Stimulated activated CD4-positive, alpha-beta T cell treated with anti-CD3 and anti-CD28 coated beads, Interleukin-1b, Interleukin-23, amount 100 ng/mL, for 4 hours (primary cell): ENCODE data around the gene SYT10.
"Not testable (repeated sequence)": the region's sequence is repeated elsewhere in the genome, so short reads cannot be mapped to it uniquely, and the experiment has no call there.

ENCODE experiments used
- DNase-seq, 2 donors: peaks; one replicate each; pipeline ENCODE4 v3.0.0-alpha.2; 2020; ENCODE audit warnings: low read depth in 2 of 2

Gene SYT10

DNA sequence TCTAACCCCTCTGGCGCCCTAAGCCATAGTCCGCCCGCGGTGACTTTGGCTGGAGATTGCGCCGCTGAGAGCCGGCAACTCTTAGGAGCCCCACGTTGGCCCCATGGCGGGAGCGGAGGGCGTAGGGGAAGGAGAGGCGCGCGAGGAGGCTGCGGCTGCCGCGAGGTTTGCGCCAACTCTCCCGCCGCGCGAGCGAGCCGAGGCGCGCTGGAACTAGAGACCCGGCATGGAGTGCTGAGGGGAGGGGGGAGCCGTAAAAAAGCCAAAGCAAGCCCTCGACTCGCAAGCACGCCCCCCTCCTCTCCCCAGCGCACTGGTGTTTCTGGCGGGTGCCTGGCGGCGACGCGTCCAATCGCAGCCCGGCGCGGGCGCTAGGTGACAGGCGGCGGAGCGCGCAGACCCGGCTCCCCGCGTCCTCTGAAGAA, at the start of gene SYT10:
TSS of gene SYT10 (minus strand) at position 233 of the 425 bp plus-strand sequence. CDS start 297 bp downstream, outside the sequence.
- DNase-seq: no peak

DNA sequence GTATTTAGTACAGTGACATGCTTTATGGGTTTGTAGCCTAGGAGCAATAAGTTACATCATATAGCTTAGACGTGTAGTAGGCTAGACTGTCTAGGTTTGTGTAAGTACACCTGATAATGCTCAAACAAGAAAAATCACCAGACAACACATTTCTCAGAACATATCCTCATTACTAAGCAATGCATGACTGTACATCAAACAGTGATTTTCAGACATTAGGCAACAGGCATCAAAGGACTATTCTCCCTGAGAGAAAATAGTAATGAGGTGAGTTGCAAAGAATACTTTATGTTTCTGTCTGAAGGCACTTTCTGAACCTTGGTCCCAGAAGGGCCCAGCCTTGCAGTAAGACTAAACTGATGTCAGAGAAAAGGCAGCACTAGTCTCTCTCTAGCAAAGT, 48.4 kb upstream of the SYT10 start:
- DNase-seq: no peak

DNA sequence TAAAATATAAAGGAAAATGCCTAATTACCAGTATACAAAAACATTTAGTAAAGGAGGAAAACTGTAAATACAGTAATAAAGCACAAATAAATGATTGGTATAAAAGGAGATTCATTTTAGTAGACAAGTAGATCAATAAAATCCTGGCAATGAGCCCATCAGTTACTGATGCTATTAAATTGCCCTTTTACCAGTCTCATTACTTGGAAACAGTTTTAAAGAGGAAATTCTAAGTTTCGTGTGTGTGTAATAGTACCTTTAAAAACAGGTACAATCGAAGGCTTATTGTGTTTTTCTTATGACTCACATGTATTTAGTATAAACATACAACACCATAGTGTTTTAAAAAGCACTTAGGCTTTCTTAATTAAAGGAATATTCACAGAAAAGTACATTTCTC, 46.4 kb upstream of the SYT10 start:
- no peak for DNase-seq

- DNase-seq: no peak
These were observed 44.5 kb upstream of the SYT10 start for GRCh38 chr12:33484161-33484560.

- DNase-seq: no peak
These were observed 40.7 kb upstream of the SYT10 start for GRCh38 chr12:33480366-33480765.

GRCh38 chr12:33476058-33476457, 36.4 kb upstream of the SYT10 start:
- no peak for DNase-seq

- DNase-seq: no peak
These were observed 32.7 kb upstream of the SYT10 start for GRCh38 chr12:33472299-33472698.

- DNase-seq: no peak
These were observed 15.5 kb upstream of the SYT10 start for GRCh38 chr12:33455096-33455495.

DNA sequence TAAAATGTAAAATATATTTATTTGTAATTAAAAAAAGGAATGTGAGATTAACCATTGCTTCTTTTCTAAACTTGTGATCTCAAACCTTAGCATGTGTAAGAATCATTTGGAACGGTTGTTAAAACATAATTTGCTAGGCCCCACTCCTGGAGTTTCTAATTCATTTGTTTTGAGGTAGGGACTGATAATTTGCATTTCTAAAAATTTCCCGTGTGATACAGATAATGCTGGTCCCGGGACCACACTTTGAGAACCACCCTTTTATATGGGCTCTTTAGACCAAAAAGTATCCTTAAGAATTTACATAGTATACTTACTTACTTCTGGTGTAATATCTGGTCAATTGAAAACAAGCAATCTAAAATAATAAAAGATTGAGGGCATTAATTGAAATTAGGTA, 10.9 kb upstream of the SYT10 start:
- DNase-seq: no peak

DNA sequence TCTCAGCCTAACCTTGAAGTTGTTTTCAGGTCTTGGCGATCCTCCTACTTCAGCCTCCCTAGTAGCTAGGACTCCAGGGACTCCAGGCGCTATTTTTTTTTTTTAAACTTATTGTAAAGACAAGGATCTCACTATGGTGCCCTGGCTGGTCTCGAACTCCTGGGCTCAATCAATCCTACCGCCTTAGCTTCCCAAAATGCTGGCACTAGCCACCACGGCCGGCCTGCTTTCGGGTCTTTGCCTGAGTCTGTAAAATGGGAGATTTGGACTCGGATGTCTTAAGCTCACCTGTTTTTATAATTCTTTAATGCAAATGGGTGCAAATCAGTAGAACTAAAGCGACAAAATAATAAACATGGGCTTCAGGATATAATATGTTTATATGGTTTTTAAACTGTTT, 858 bp upstream of the SYT10 start:
- DNase-seq: no peak

DNA sequence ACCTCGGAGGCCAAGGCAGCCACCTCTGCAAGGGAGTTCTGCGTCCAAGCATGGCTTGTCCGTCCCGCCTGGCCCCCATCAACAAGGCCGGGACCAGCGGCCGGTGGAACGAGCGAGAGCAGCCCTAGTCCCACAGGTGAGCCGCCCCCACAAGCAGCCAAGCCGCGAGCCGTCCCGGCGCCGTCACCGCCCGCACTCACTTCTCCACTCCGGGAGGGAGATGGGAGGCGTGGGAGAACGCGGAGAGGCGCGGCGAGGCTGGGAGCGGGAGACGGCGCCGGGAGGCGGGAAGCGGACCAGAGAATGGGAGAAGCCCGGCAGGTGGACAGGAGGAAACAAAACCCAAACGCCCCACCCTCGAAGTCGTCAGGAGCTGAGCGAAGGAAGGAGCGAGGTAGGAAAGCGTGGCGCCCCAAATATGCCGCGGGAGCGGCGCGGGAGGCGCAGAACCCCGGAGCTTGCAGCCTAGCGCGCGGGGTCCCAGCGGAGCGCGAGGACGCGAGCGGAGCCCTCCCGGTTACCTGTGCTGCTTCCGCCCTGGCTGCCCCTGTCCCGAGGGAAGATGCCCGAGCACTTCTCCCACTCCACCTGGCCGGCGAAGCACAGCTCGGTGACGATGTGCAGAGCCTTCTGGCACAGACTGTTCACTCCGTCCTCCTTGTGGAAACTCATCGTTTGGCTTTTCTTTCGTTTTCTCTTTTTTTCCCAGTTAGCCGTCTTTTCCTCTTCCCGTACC, 600 bp downstream of the SYT10 start:
- no peak for DNase-seq

GRCh38 chr12:33438025-33438772, 1.4 kb downstream of the SYT10 start:
- no peak for DNase-seq

DNA sequence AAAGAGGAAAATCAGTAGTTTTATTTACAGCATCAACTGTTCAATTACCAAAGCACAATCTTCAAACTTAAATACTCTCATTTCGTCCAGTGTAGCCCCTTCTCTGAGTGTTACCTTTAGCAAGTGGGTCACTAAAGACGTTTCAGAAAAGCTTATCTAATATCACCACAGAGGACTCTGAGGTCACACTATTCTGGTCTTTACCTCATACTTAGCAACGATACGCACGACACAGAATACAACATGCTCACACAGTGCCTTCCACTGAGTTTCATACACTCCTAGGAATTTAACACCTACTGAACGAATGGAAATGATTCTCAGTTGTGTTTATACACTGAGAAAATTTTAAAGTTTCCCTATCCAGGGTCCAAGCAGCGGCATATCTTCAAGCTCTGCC, 2.0 kb downstream of the SYT10 start:
- DNase-seq: no peak

- DNase-seq: no peak
These were observed 6.6 kb downstream of the SYT10 start for GRCh38 chr12:33432992-33433391.

GRCh38 chr12:33431648-33432047, 8.0 kb downstream of the SYT10 start:
- DNase-seq: no peak

GRCh38 chr12:33429468-33429867, 10.2 kb downstream of the SYT10 start:
- DNase-seq: no peak

DNA sequence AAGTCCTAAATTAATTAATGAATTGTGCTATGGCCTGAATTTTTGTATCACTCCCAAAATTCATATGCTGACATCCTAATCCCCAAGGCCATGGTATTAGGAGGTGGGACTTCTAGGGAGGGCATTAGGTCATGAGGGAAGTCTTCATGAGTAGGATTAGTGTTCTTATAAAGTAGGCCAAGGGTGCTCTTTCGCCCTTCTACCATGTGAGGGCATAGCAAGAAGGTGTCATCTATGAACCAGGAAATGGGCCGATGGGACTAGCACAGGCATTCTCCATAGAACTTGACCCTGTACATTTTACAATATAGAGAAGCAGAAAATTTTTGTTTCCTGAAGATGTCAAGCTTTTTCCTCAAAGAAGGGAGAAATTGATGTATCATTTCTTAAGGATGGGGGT, 12.5 kb downstream of the SYT10 start:
- DNase-seq: no peak

DNA sequence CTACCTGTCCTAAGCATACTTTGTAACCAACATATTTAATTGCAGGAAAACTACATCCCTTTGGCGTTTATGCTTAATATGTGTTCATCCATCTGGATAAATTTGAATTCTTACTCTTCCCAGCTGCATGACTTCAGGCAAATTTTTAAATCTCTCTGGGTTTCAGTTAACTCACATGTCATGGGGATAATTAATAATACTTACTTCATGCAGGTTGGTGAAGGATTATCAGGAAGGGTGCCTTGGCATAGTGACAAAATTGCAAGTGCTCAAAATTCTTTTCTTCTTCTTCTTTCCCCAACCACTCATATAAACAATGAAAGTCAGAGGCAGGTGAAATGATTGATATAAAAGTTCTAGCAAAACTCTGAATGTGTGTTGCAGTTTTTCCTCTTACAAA, 15.9 kb downstream of the SYT10 start:
- DNase-seq: no peak

DNA sequence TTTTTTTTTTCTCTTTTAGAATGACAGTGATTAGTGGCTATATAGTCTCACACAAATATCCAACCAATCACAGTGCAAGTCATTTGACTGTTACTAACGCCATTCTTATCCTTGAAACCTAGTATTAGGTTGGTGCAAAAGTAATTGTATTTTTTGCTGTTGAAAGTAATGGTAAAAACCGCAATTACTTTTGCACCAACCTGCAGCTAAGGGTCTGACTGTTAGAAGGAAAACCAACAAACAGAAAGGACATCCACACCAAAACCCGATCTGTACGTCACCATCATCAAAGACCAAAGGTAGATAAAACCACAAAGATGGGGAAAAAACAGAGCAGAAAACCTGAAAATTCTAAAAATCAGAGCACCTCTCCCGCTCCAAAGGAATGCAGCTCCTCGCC, 27.2 kb downstream of the SYT10 start:
- not testable (repeated sequence) for DNase-seq

GRCh38 chr12:33383503-33383902, 56.1 kb downstream of the SYT10 start:
- no peak for DNase-seq

GRCh38 chr12:33376153-33376552, 63.5 kb downstream of the SYT10 start:
- no peak for DNase-seq

DNA sequence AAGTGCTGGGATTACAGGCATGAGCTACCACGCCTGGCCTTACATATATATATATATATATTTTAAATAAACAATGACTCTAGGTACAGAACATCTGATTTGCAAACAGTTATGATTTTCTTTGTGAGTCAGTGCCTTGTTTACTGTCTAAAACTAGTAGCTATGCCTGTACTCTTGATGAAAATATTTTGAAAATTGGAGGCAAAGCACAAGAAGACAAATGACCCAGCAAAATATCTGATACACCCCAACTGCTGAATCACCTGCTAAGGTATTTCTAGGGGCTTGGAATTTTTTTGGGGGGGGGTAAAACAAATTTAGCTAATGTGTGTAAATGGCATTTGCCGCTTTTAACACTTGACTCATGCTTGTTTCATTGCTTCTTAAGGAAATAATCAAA, 69.3 kb downstream of the SYT10 start:
- no peak for DNase-seq

GRCh38 chr12:33357181-33357580, 82.4 kb downstream of the SYT10 start:
- DNase-seq: no peak
